Esophagus squamous epithelium (tissue), 5 donors: ENCODE measurements around the gene MFF. TPM values are rescaled to one million over a fixed set of nuclear protein-coding genes. Genes with fewer than 3 reads are reported as not detected.
A peak's percentile ranks its signal among the peaks of the same experiment; 100 is the strongest.

Experiments
- DNase-seq: peaks from one replicate; lab custom pipeline; 2025; lab: John Stamatoyannopoulos, UW
- H3K27ac ChIP-seq, 4 donors: fragments of 200-600 bp; sonication (generic); one replicate each; pipeline ENCODE4 v1.5.1; 2016 to 2019; ENCODE audit warnings: mild to moderate bottlenecking in 1 of 4
- H3K27me3 ChIP-seq, 4 donors: fragments of 200-600 bp; sonication (generic); 1 replicate in 3 of 4; 2 replicates in 1 of 4; pipeline versions ENCODE4 v1.5.1 to v1.6.0; 2017 to 2021; ENCODE audit warnings: antibody characterized with exemption in 1 of 4
- H3K36me3 ChIP-seq, 3 donors: fragments of 200-600 bp; sonication (generic); one replicate each; pipeline ENCODE4 v1.5.1; 2016 to 2019
- H3K4me1 ChIP-seq, 3 donors: fragments of 200-600 bp; sonication (generic); one replicate each; pipeline ENCODE4 v1.5.1; 2017 to 2019
- H3K4me3 ChIP-seq, 4 donors: fragments of 200-600 bp; sonication (generic); 1 replicate in 3 of 4; 2 replicates in 1 of 4; pipeline ENCODE4 v1.5.1; 2016 to 2019; ENCODE audit warnings: mild to moderate bottlenecking in 2 of 4, moderate library complexity in 1 of 4
- H3K9me3 ChIP-seq, 3 donors: fragments of 200-600 bp; sonication (generic); one replicate each; pipeline ENCODE4 v1.5.1; 2016 to 2019
- POLR2A ChIP-seq, 4 donors: fragments of 450-650 bp; IDR thresholded peaks; one replicate each; pipeline ENCODE4 v1.6.1; 2017; ENCODE audit warnings: antibody characterized with exemption in 4 of 4, mild to moderate bottlenecking in 4 of 4, moderate library complexity in 3 of 4
- WGBS, 2 donors: methylation state at CpG; one replicate each; pipeline ENCODE4 v1.1.5; 2018; 5-methylcytosine and 5-hydroxymethylcytosine counted together
- intact Hi-C: fragments of 100-400 bp; cut with DNase I; formaldehyde crosslinking; loops from one replicate; pipeline ENCODE4 v1.15.0; 2022
- total RNA-seq, 4 donors: library from RNA; depleted of rRNA; stranded (reverse); fragments of >200 nt; gene quantifications; one replicate each; pipeline ENCODE4 v1.1.0, GENCODE V29; 2016
- TF ChIP-seq, protein P1 (sequence below), 6 experiments: fragments of 450-650 bp in 4 of 6; fragments of 200-600 bp in 2 of 6; sonication (generic) in 2 of 6; IDR thresholded peaks; one replicate each; pipeline ENCODE4 v1.5.1; 2016 to 2019; ENCODE audit warnings: antibody characterized with exemption in 6 of 6, mild to moderate bottlenecking in 4 of 6, moderate library complexity in 4 of 6
- donor health status: DM: yes; HTN: yes; CAD: no.

The MFF gene
- total RNA-seq, 4 donors from 2014 or later: 66.8 to 91.0 (median 84.8) TPM

DNA sequence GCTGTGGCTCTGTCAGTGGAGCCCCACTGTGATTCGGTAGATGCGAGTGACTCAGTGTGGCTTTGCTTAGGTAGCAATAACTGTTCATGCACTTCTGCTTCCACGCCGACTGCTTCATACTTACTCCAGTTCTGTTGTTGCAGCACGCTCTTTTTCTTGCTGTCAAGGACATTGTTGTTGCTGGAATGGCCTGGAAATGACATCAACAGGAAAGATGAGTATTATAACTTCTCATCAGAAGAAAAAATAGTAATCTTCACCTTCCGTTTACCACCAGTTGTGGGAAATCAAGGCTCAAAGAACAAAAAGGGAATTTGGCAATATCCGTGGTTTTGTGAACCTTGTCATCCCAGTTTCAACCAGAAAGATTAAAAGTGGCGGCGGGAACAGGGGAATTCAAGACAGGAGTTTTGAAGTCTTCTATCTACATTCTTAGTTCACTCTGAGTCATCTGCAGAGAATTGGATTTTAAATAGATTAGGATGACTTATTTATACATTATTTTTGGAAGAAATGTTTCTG is 45.8 kb downstream of the MFF start:
- TF ChIP-seq, protein P1, sequence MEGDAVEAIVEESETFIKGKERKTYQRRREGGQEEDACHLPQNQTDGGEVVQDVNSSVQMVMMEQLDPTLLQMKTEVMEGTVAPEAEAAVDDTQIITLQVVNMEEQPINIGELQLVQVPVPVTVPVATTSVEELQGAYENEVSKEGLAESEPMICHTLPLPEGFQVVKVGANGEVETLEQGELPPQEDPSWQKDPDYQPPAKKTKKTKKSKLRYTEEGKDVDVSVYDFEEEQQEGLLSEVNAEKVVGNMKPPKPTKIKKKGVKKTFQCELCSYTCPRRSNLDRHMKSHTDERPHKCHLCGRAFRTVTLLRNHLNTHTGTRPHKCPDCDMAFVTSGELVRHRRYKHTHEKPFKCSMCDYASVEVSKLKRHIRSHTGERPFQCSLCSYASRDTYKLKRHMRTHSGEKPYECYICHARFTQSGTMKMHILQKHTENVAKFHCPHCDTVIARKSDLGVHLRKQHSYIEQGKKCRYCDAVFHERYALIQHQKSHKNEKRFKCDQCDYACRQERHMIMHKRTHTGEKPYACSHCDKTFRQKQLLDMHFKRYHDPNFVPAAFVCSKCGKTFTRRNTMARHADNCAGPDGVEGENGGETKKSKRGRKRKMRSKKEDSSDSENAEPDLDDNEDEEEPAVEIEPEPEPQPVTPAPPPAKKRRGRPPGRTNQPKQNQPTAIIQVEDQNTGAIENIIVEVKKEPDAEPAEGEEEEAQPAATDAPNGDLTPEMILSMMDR (IDR thresholded peaks at IDR 0.05): no peak
- no peak for TF ChIP-seq POLR2A (IDR thresholded peaks at IDR 0.05)
- H3K27ac ChIP-seq: peak overlapping the region in 1 of 4 donors; percentile 65
- no peaks in the 10 kb centered on the region for H3K36me3 ChIP-seq
- H3K4me1 ChIP-seq: peaks cover 0 to 24% (median 10%) of the 10 kb centered on the region in 3 donors
- intact Hi-C loops: no loop called here
- DNase-seq: no peak
- peaks cover 0 to 5% (median 0%) of the 10 kb centered on the region in 4 donors for H3K27me3 ChIP-seq
- H3K4me3 ChIP-seq: no peak overlapping the region
- 39 to 44% methylated on average over 9 of the region's 9 CpGs for WGBS, 2 donors
- no peaks in the 10 kb centered on the region for H3K9me3 ChIP-seq

DNA sequence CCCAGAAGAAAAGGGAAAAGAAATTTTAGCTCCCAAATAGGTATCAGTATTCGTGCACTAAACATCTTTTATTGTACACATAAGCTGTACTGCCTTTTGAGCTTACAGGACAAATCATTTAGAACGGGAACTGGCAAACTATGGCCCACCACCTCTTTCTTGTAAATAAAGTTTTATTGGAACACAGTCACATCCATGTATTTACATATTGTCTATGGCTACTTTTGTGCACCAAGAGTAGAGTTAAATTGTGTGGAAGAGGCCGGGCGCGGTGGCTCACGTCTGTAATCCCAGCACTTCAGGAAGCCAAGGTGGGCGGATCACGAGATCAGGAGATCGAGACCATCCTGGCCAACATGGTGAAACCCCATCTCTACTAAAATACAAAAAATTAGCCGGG is 48.3 kb downstream of the MFF start:
- H3K4me1 ChIP-seq: peaks cover 0 to 8% (median 0%) of the 10 kb centered on the region in 3 donors
- H3K36me3 ChIP-seq: no peaks in the 10 kb centered on the region
- H3K4me3 ChIP-seq: no peak overlapping the region
- no peak overlapping the region for H3K27ac ChIP-seq
- no peak for DNase-seq
- 84 to 86% methylated on average over 8 to 10 of the region's 10 CpGs for WGBS, 2 donors
- no peaks in the 10 kb centered on the region for H3K9me3 ChIP-seq
- no peak for TF ChIP-seq POLR2A (IDR thresholded peaks at IDR 0.05)
- TF ChIP-seq, protein P1 (IDR thresholded peaks at IDR 0.05): no peak
- peaks cover 0 to 11% (median 0%) of the 10 kb centered on the region in 4 donors for H3K27me3 ChIP-seq
- intact Hi-C loops: no loop called here

DNA sequence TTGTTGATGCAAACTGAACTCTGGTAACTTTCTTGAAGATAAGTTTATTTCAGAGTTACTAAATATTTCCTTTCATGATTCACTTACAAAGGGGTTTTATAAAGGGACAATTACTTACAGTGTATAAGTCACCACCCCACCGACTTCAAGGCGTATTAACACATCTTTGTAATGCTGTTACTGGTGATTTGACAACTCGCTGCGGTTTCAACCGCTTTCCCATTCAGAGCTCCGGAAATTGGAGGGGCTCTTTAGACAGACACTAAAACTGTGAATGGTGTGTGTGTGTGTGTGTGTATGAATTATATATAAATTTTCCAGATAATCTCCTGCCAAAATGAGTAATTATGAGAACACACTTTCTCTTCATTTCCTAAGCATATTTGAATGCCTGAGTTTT is 49.1 kb downstream of the MFF start:
- no peak for DNase-seq
- WGBS, 2 donors: 43 to 54% methylated on average over 6 of the region's 6 CpGs
- no peaks in the 10 kb centered on the region for H3K36me3 ChIP-seq
- peaks cover 0 to 11% (median 0%) of the 10 kb centered on the region in 4 donors for H3K27me3 ChIP-seq
- peaks cover 0 to 8% (median 0%) of the 10 kb centered on the region in 3 donors for H3K4me1 ChIP-seq
- no peak overlapping the region for H3K4me3 ChIP-seq
- intact Hi-C loops: no loop called here
- H3K9me3 ChIP-seq: no peaks in the 10 kb centered on the region
- TF ChIP-seq, protein P1 (IDR thresholded peaks at IDR 0.05): no peak
- TF ChIP-seq POLR2A (IDR thresholded peaks at IDR 0.05): no peak
- H3K27ac ChIP-seq: no peak overlapping the region

DNA sequence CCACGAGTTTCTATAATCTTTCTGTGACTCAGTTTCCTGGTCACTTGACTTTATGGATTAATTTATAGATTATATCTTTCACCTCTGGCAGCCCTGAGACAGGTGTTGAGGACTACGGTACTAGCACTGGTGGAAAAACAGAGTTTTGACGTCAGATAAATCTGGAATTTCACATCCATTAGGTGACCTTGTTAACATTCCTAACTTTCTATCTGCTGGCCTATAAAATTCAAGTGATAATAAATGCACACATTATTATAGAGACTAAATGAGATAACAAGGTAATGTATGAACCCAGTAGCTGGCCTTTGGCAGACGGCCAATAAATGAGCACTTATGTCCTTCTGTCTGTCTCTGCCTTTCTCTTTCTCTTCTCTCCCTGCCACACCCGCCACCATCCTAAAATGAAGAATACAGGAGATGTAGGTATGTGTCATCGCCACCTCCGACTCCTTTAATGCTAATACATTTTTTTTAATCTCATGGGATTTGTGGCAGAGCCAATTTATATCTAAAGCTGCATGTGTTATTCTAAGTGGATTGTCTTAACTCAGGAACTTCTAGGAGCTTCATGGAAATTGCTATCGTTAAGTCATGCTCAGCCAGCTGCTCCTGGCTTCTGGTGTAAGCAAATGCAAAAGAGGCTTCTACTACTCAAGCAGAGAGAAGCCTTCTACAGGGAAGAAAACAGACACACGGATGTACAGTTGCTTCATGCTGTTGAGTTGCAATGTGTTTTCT is 51.8 kb downstream of the MFF start:
- 57 to 66% methylated on average over 9 of the region's 9 CpGs for WGBS, 2 donors
- H3K27ac ChIP-seq: no peak overlapping the region
- H3K9me3 ChIP-seq: no peaks in the 10 kb centered on the region
- intact Hi-C loops: no loop called here
- no peaks in the 10 kb centered on the region for H3K36me3 ChIP-seq
- H3K27me3 ChIP-seq: peaks cover 0 to 23% (median 0%) of the 10 kb centered on the region in 4 donors
- H3K4me3 ChIP-seq: no peak overlapping the region
- TF ChIP-seq POLR2A (IDR thresholded peaks at IDR 0.05): no peak
- TF ChIP-seq, protein P1 (IDR thresholded peaks at IDR 0.05): no peak
- no peaks in the 10 kb centered on the region for H3K4me1 ChIP-seq
- DNase-seq: no peak
